HEK293 (cell line): ENCODE data around the gene SNRNP70.
A peak's percentile ranks its signal among the peaks of the same experiment; 100 is the strongest.

Experiments
- CTCF ChIA-PET: fragments of 350-600 bp; formaldehyde crosslinking; extraction: SDS; loops from one replicate; lab custom pipeline; 2021; ENCODE audit warnings: antibody characterized with exemption; lab: Yijun Ruan, JAX
- POLR2A ChIA-PET: fragments of 300-600 bp; formaldehyde crosslinking; extraction: SDS; loops from one replicate; lab custom pipeline; 2020; ENCODE audit warnings: antibody characterized with exemption, inconsistent platforms; lab: Yijun Ruan, JAX
- H3K27ac ChIP-seq: fragments of 200-500 bp; sonication (Bioruptor generic); 2 replicates; pipeline ENCODE4 v1.5.1; 2014; ENCODE audit warnings: low read depth, low read length, control low read depth, inconsistent platforms; ENCODE audit errors: extremely low read depth
- H3K36me3 ChIP-seq, 2 experiments: fragments of 200-500 bp in 1 of 2; sonication (Bioruptor generic) in 1 of 2; 1 replicate in 1 of 2; 2 replicates in 1 of 2; pipeline ENCODE4 v1.5.1; 2014 to 2017; ENCODE audit warnings: inconsistent platforms in 2 of 2, low read length in 2 of 2; ENCODE audit not compliant: control insufficient read depth in 2 of 2, insufficient read depth in 1 of 2
- H3K4me1 ChIP-seq: fragments of 200-500 bp; sonication (Bioruptor generic); 2 replicates; pipeline ENCODE4 v1.5.1; 2014; ENCODE audit warnings: mild to moderate bottlenecking, low read length, inconsistent platforms; ENCODE audit not compliant: control insufficient read depth, insufficient read depth
- H3K4me3 ChIP-seq: 2 replicates; pipeline ENCODE4 v1.5.1; 2011; ENCODE audit warnings: low read depth, mild to moderate bottlenecking, control low read depth, low read length, moderate library complexity
- H3K9me3 ChIP-seq: fragments of 200-500 bp; sonication (Bioruptor generic); 2 replicates; pipeline ENCODE4 v1.5.1; 2014; ENCODE audit warnings: low read depth, low read length, inconsistent platforms; ENCODE audit not compliant: control insufficient read depth, insufficient read depth
- EGR2 ChIP-seq: fragments of 450-650 bp; formaldehyde crosslinking; IDR thresholded peaks from 2 replicates; pipeline ENCODE4 v1.5.1; 2016; ENCODE audit warnings: low read depth, missing biosample characterization, missing genetic modification characterization
- ELK4 ChIP-seq: IDR thresholded peaks from 2 replicates; pipeline ENCODE4 v1.6.1; 2011; ENCODE audit warnings: mild to moderate bottlenecking, low read depth, low read length, borderline replicate concordance
- GLIS2 ChIP-seq: fragments of 450-650 bp; formaldehyde crosslinking; IDR thresholded peaks from 2 replicates; pipeline ENCODE4 v1.5.1; 2016; ENCODE audit warnings: missing biosample characterization, missing genetic modification characterization
- MEIS1 ChIP-seq: sonication (generic); formaldehyde crosslinking; IDR thresholded peaks from 2 replicates; pipeline ENCODE4 v1.8.1; 2022; ENCODE audit warnings: missing genetic modification reagents, mild to moderate bottlenecking, borderline replicate concordance
- PATZ1 ChIP-seq: fragments of 450-650 bp; formaldehyde crosslinking; IDR thresholded peaks from 2 replicates; pipeline ENCODE4 v1.5.1; 2016; ENCODE audit warnings: missing biosample characterization, missing genetic modification characterization
- SALL2 ChIP-seq: fragments of 450-650 bp; formaldehyde crosslinking; IDR thresholded peaks from 2 replicates; pipeline ENCODE4 v1.5.0; 2017; ENCODE audit warnings: missing biosample characterization, mild to moderate bottlenecking, missing genetic modification characterization, borderline replicate concordance
- SP2 ChIP-seq: fragments of 450-650 bp; formaldehyde crosslinking; IDR thresholded peaks from 2 replicates; pipeline ENCODE4 v1.5.1; 2016; ENCODE audit warnings: missing biosample characterization, missing genetic modification characterization
- TRIM28 ChIP-seq: IDR thresholded peaks from 2 replicates; pipeline ENCODE4 v1.6.1; 2011; ENCODE audit warnings: low read length, control low read depth, borderline replicate concordance
- YY1 ChIP-seq: fragments of 450-650 bp; formaldehyde crosslinking; IDR thresholded peaks from 2 replicates; pipeline ENCODE4 v1.5.1; 2018; ENCODE audit warnings: missing biosample characterization, missing genetic modification characterization
- YY2 ChIP-seq: fragments of 450-650 bp; formaldehyde crosslinking; IDR thresholded peaks from 2 replicates; pipeline ENCODE4 v1.5.1; 2016; ENCODE audit warnings: missing biosample characterization, missing genetic modification characterization
- ZBTB1 ChIP-seq: fragments of 450-650 bp; formaldehyde crosslinking; IDR thresholded peaks from 2 replicates; pipeline ENCODE4 v1.5.1; 2016; ENCODE audit warnings: missing biosample characterization, missing genetic modification characterization
- ZEB2 ChIP-seq: fragments of 450-650 bp; formaldehyde crosslinking; IDR thresholded peaks from 2 replicates; pipeline ENCODE4 v1.5.1; 2016; ENCODE audit warnings: missing biosample characterization, missing genetic modification characterization
- ZFHX2 ChIP-seq: fragments of 450-650 bp; formaldehyde crosslinking; conservative IDR thresholded peaks from 2 replicates; pipeline ENCODE4 v1.5.1; 2016; ENCODE audit warnings: missing biosample characterization, missing genetic modification characterization
- ZNF112 ChIP-seq: fragments of 450-650 bp; formaldehyde crosslinking; IDR thresholded peaks from 2 replicates; pipeline ENCODE4 v1.5.0; 2017; ENCODE audit warnings: missing biosample characterization, missing genetic modification characterization
- ZNF155 ChIP-seq: fragments of 450-650 bp; formaldehyde crosslinking; IDR thresholded peaks from 2 replicates; pipeline ENCODE4 v1.5.1; 2016; ENCODE audit warnings: missing biosample characterization, missing genetic modification characterization
- ZNF239 ChIP-seq: fragments of 450-650 bp; formaldehyde crosslinking; IDR thresholded peaks from 2 replicates; pipeline ENCODE4 v1.5.1; 2016; ENCODE audit warnings: missing biosample characterization, missing genetic modification characterization
- ZNF350 ChIP-seq: fragments of 450-650 bp; formaldehyde crosslinking; IDR thresholded peaks from 2 replicates; pipeline ENCODE4 v1.5.0; 2017; ENCODE audit warnings: missing biosample characterization, mild to moderate bottlenecking, missing genetic modification characterization
- ZNF488 ChIP-seq: fragments of 450-650 bp; formaldehyde crosslinking; IDR thresholded peaks from 2 replicates; pipeline ENCODE4 v1.5.1; 2016; ENCODE audit warnings: missing biosample characterization, missing genetic modification characterization
- ZNF596 ChIP-seq: fragments of 450-650 bp; IDR thresholded peaks from 2 replicates; pipeline ENCODE4 v1.5.0; 2018; ENCODE audit warnings: missing biosample characterization, mild to moderate bottlenecking, missing genetic modification characterization, moderate library complexity
- ZNF600 ChIP-seq: fragments of 450-650 bp; formaldehyde crosslinking; IDR thresholded peaks from 2 replicates; pipeline ENCODE4 v1.5.1; 2016; ENCODE audit warnings: missing biosample characterization, missing genetic modification characterization
- ZNF610 ChIP-seq: fragments of 450-650 bp; formaldehyde crosslinking; IDR thresholded peaks from 2 replicates; pipeline ENCODE4 v1.5.1; 2016; ENCODE audit warnings: missing biosample characterization, missing genetic modification characterization, borderline replicate concordance
- ZNF624 ChIP-seq: fragments of 450-650 bp; formaldehyde crosslinking; IDR thresholded peaks from 2 replicates; pipeline ENCODE4 v1.5.1; 2017; ENCODE audit warnings: missing biosample characterization, missing genetic modification characterization
- ZNF677 ChIP-seq: fragments of 450-650 bp; IDR thresholded peaks from 2 replicates; pipeline ENCODE4 v1.5.0; 2018; ENCODE audit warnings: missing biosample characterization, mild to moderate bottlenecking, missing genetic modification characterization, moderate library complexity
- ZNF776 ChIP-seq: fragments of 450-650 bp; formaldehyde crosslinking; IDR thresholded peaks from 2 replicates; pipeline ENCODE4 v1.5.0; 2017; ENCODE audit warnings: missing biosample characterization, missing genetic modification characterization, borderline replicate concordance
- ZNF777 ChIP-seq: fragments of 450-650 bp; formaldehyde crosslinking; IDR thresholded peaks from 2 replicates; pipeline ENCODE4 v1.5.1; 2017; ENCODE audit warnings: missing biosample characterization, missing genetic modification characterization, borderline replicate concordance
- ZNF792 ChIP-seq: fragments of 450-650 bp; formaldehyde crosslinking; IDR thresholded peaks from 2 replicates; pipeline ENCODE4 v1.5.1; 2016; ENCODE audit warnings: missing biosample characterization, missing genetic modification characterization
- ZNF837 ChIP-seq: fragments of 450-650 bp; formaldehyde crosslinking; IDR thresholded peaks from 2 replicates; pipeline ENCODE4 v1.5.1; 2016; ENCODE audit warnings: missing biosample characterization, missing genetic modification characterization
- ZSCAN16 ChIP-seq: fragments of 450-650 bp; formaldehyde crosslinking; IDR thresholded peaks from 2 replicates; pipeline ENCODE4 v1.5.1; 2016; ENCODE audit warnings: missing biosample characterization, missing genetic modification characterization
- ZSCAN4 ChIP-seq: fragments of 450-650 bp; formaldehyde crosslinking; IDR thresholded peaks from 2 replicates; pipeline ENCODE4 v1.5.1; 2017; ENCODE audit warnings: missing biosample characterization, missing genetic modification characterization

SNRNP70 gene

GRCh38 chr19:49086296-49086695 is 1.0 kb downstream of the SNRNP70 start:
- Histone ChIP-seq H3K4me3 (peak overlapping the region; percentile 89), H3K27ac (peak overlapping the region; percentile 92), H3K4me1 (peaks cover 5% of the 10 kb centered on the region; the same call in 1 of the 2 replicates), H3K36me3 (peaks cover 47 to 50% of the 10 kb centered on the region in 2 experiments), H3K9me3 (no peaks in the 10 kb centered on the region)
- ChIA-PET CTCF (interaction anchor here (0.6 to 4.0 kb wide), 5 partner anchors 11 to 60 kb away, joined by 3 to 36 read pairs (median 4); no protein-coding TSS in a partner anchor), POLR2A (interaction anchor here (0.6 to 1.2 kb wide), 3 partner anchors 9 to 93 kb away, joined by 3 read pairs; partner anchors contain the start of genes GYS1 and RUVBL2)
- TF ChIP-seq EGR2 (tag by site-specific recombination) (no peak), YY2 (tag by site-specific recombination) (no peak), ZNF776 (tag by site-specific recombination) (no peak), ZNF624 (tag by site-specific recombination) (no peak), ELK4 (no peak), ZNF677 (tag by site-specific recombination) (no peak), ZNF600 (tag by site-specific recombination) (no peak), ZNF596 (tag by site-specific recombination) (no peak), ZNF792 (tag by site-specific recombination) (no peak), ZEB2 (tag by site-specific recombination) (no peak), ZNF837 (tag by site-specific recombination) (no peak), ZNF155 (tag by site-specific recombination) (no peak), ZSCAN4 (tag by site-specific recombination) (no peak), ZNF610 (no peak), ZNF239 (tag by site-specific recombination) (no peak)

- no peak overlapping the region for H3K4me3 ChIP-seq
- peaks cover 91 to 95% of the 10 kb centered on the region in 2 experiments for H3K36me3 ChIP-seq
- H3K4me1 ChIP-seq, result 0 out of 2 replicates have a peak, but pooled peaks cover 6% of the 10 kb centered on the region
- ChIA-PET CTCF (interaction anchor here (0.6 to 0.9 kb wide), 3 partner anchors 115 to 422 kb away, joined by 3 read pairs; no protein-coding TSS in a partner anchor), POLR2A (interaction anchor here (0.6 kb wide), 1 partner anchor 119 kb away, joined by 6 read pairs; no protein-coding TSS in a partner anchor)
- TF ChIP-seq SP2 (tag by site-specific recombination) (no peak), ZNF350 (no peak), ZBTB1 (tag by site-specific recombination) (no peak), ZFHX2 (tag by site-specific recombination) (no peak), ZNF112 (tag by site-specific recombination) (no peak), ZNF777 (tag by site-specific recombination) (no peak), MEIS1 (CRISPR knock-in tag) (no peak), YY1 (no peak), ZNF488 (no peak), SALL2 (tag by site-specific recombination) (no peak), GLIS2 (tag by site-specific recombination) (no peak), TRIM28 (no peak), PATZ1 (tag by site-specific recombination) (no peak), ZSCAN16 (tag by site-specific recombination) (no peak)
- no peak overlapping the region for H3K27ac ChIP-seq
- no peaks in the 10 kb centered on the region for H3K9me3 ChIP-seq
These were observed 6.3 kb downstream of the SNRNP70 start for GRCh38 chr19:49091391-49092038.
